ENCODE results near the gene PBX4.

The PBX4 gene

GRCh38 chr19:19649155-19649554 is 30.7 kb upstream of the PBX4 start:
- no peak for DNase-seq

DNA sequence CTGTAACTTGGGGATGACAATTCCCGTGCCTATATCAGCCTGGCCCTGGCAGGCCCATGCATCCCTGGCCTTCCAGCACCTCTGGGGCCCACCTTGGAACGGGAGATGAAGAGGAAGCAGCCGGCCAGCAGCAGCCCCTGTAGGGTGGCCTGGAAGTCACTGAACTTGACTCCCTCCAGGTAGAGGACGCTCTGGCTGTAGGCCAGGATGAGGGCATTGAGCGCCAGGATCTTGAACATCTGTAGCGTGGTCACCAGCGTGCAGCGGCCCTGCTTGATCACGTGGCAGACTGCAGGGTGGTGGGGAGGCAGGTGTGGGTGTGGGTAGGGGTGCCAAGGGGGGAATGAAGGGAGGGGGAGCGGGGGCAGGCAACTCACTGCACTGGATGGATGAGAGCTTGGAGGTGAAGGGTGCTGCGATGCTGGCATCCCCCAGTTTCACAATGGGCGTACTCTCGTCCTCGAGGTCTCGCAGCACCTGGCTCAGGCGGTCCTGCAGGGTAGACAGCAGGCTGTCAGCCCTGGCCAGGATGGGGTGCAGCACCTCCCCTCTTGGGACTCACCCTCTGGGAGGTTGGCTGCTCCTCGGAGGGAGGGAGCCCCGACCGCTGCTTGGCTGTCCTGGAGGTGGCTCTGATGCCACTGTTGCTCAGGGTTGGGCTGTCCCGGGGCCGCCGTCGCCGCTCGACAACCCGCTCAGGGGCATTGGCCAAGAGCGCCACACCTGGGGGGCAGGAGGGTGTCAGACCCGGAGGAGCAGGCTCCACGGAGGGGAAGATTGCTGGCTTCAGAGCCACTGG is 28.7 kb upstream of the PBX4 start:
- DNase-seq = no peak

DNA sequence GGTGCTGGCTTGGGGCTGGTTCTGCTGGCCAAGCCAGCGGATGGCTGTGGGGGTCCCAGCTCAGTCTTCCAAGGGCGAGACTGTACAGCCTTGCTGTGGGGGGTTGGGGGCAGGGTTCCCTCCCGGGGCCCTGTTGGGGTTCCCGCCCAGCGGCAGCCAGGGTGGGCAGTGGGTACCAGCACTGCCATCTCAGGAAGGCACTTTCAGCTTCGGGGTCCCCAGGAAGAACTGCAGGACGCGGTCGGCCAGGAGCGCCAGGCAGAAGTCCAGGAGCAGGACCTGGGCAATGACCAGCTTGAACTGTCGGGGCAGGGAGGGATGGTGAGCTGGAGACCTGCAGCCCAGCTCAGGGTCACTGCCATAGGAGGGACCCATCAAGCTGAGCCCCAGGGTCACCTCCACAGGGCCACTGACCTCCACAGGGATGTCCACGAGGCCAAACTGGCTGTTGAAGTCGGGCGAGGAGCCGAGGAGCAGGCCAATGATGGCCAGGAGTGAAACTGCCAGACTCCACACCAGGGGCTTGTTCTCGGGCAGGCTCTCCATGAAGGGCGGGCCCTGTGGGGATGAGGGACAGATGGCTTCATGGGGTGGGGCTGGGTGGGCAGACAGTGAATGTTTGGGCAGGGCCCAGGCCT is 26.9 kb upstream of the PBX4 start:
- DNase-seq = no peak

- no peak for DNase-seq
Observed at GRCh38 chr19:19644054-19644388, 25.5 kb upstream of the PBX4 start.

DNA sequence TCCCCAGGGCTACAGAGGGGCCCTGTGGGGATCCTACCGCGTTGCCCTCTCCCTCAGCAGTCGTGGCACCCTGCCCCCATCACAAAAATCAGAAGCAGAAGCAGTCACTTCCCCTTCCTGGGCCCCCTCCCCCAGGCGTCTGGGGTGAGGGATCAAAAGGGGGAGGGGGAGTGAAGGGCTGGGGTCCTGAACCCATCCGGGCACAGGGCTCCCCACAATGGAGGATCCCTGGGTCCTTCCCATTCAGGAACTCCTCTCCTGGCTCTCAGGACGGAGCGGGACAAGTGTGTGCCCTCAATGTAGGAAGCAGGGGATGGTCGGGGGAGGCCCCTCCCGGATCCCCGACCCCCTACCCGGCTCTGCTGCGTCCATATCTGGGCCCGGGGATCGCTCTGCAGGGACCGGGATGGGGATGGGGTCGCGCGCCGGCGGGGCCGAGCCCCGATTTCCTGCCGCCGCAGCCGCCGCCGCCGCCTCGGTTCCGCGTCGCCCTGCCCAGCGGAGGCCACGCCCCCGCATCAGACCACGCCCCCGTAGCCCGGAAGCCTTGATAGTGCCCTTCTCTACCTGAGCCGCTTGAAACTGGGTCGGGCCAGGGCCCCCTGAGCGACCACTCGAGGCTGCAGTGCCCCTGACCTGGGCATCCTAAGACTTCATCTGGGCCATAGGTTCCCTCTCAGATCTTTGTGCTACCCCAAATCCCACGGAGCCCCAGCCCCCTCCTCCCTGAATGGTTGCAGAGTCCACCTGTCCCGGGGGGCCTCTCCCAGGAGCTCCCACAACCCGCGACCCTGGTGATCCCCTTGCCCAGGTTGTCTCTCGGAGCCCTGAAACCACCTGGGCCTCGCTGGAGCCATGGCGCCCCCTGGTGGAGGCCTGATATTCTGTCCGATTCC is 24.9 kb upstream of the PBX4 start, which contains the start of gene GMIP:
GMIP (minus strand) TSS at position 500 of the 896 bp plus-strand sequence; CDS start at position 372, 128 bp downstream.
- DNase-seq = peak; percentile 75

- DNase-seq = no peak
Observed at GRCh38 chr19:19642506-19643157, 24.1 kb upstream of the PBX4 start.

DNA sequence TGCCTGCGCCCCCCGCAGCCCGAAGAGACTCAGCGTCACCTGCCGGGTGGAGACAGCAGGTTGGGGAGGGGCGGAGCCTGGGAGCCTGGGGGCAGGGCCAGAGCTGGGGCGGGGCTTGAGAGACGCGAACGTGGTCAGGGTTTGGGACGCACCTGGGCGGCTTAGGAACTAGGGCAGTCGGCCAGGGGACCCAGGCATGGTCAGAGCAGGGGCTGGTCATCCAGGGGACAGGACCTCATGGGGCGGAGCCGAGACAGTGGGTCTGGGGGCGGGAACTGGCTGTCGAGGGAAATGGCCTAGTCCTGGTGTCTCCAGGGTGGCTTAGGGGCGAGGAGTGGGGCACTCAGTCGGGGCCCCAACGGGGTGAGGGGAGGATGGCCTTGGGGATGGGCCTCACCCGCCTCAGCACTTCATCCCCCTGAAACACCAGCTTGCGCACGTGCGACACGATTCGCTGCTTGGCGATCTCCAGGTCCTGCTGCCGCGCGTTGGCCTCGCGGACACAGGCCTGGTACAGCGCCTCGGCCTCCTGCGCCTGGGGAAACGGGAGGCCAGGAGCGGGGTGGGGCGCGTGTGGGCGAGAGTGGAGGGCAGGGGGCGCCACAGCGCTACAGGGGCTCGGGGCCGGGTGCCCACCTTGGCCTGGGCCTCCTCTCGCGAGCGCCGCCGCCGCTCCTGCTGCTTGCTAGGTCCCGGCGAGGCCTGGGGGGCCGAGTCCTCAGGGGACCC is 19.2 kb upstream of the PBX4 start:
- no peak for DNase-seq

GRCh38 chr19:19637186-19637522 is 18.7 kb upstream of the PBX4 start:
- no peak for DNase-seq

GRCh38 chr19:19636573-19637185 is 18.2 kb upstream of the PBX4 start:
- no peak for DNase-seq

DNA sequence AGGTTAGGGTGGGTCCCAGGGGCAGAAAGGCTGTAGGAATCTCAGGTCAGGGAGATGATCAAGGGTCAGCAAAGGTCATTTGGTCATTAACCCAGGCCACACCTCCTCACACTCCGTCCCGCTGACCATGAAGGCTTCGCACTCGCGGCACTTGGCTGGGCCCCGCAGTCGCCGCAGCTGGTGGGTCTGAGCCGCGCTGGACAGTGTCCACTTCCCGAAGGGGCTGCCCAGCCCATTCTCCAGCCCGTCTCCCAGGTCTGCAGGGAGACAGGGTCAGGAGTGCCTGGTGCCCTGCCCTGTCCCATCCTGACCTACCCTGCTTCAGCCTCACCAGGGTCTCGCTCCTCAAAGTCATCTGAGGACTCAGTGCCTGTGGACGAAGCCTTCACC is 16.8 kb upstream of the PBX4 start:
- no peak for DNase-seq

- DNase-seq = no peak
Observed at GRCh38 chr19:19634516-19635312, 16.2 kb upstream of the PBX4 start.

GRCh38 chr19:19633711-19634515 is 15.4 kb upstream of the PBX4 start:
- no peak for DNase-seq

DNA sequence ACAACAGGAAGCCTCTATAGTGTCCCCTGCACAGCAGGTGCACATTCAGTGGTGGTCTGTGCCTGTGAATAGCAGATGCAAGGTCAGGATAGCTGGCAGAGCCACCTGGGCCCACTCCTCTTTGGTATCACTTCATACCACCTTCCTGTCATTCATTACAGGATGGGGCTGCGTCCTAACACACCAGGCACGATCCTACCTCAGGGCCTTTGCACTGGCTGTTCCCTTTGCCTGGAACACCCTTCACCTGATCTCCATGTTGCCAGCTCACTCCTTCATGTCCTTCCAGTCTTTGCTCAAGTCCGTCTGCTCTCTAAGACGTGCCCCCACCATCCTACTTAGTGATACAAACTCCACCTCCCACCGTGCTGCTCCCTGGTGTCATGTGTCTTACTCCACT is 14.2 kb upstream of the PBX4 start:
- DNase-seq = no peak

- DNase-seq = no peak
Observed at GRCh38 chr19:19631346-19631745, 12.9 kb upstream of the PBX4 start.

DNA sequence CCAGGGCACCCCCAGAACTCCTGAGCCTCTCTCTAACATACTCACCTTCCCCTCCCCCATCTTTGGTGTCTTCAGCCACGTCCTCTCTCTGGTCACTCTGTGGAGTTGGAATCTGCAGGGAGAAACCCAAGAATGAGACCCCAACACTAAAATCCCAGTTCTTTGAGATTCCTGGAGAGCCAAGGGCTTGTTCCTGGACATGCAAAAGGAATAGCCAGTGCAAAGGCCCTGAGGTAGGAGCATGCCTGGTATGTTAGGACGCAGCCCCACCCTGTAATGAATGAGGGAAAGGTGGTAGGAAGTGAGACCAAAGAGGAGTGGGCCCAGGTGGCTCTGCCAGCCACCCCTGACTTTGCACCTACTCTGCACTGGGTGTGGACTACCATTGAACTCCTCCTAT is 11.9 kb upstream of the PBX4 start:
- no peak for DNase-seq

- DNase-seq = no peak
Observed at GRCh38 chr19:19630062-19630414, 11.6 kb upstream of the PBX4 start.

- no peak for DNase-seq
Observed at GRCh38 chr19:19628501-19629134, 10.1 kb upstream of the PBX4 start.

DNA sequence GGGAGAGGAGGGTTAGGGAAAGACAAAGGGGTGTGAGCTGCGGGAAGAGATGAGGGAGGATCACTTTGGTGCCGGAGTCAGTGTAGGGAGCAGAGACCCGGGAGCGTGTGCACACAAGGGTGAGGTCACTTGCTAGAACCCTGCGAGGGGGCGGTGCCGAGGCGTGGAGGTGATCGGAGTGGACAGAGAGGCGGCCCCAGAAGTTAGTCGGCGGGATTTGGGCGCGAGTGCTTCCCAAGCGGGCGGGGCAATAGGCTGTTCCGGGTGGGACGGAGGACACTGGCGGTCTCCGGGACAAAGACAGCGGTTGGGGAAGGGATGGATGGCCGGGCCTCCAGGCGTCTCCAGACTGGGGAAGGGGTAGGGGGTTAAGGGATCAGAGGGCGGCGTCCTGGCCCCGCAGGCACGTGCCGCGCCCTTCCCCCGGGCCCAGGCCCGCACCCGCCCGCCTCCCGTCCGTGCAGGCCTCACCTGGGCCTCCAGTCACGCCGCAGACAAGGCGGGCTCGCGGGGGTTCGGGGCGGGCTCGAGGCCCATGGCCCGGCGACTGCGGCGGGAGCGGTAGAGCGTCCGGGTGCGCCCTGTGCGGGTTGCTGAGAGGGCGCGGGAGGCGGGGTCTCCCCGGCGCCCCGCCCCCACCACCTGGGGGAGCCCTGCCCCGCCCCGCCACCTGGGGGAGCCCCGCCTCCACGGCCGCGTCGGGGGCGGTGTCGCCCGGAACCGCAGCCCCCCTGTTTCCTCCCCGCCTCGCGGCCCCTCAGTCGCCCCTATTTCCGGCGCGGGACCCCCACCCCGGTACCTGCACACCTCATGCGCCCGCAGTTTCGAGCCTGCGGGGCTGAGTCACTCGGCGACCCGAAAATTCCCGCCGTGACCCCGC is 9.4 kb upstream of the PBX4 start, which contains the start of gene LPAR2:
LPAR2 (minus strand) TSS at position 600 of the 880 bp plus-strand sequence. CDS start 945 bp downstream, outside the sequence.
- DNase-seq = no peak

All from NK-92 treated with Interleukin-12 subunit alpha and Interleukin-12 subunit beta, amount 100 ng/mL, for 24 hours (cell line).